K562 (cell line): ENCODE results near the gene VDAC1. TPM values are rescaled to one million over a fixed set of nuclear protein-coding genes. Genes with fewer than 3 reads are reported as not detected.

Source experiments
- ATAC-seq: fragments of 200-7000 bp; cut with Tn5 transposase; 3 replicates; pipeline ENCODE4 v1.9.1; 2020; ENCODE audit warnings: moderate library complexity
- BruUV-seq: library from RNA; stranded (reverse); fragments of 400-500 nt; replicated peaks from 2 replicates; lab custom pipeline; 2021; lab: Mats Ljungman, UMichigan
- CTCF ChIA-PET: fragments of 300-600 bp; formaldehyde crosslinking; extraction: SDS; loops from one replicate; lab custom pipeline; 2021; ENCODE audit warnings: low intra/inter-chr PET ratio; lab: Yijun Ruan, JAX
- POLR2A ChIA-PET: fragments of 300-600, 350-650 bp; sonication (Branson Sonifier 250); formaldehyde crosslinking; extraction: SDS; loops from one replicate; lab custom pipeline; 2021; ENCODE audit warnings: antibody characterized with exemption, inconsistent platforms; lab: Yijun Ruan, JAX
- DNase-seq, 4 experiments: peaks; one replicate each; pipeline versions ENCODE4 v3.0.0 to v3.0.0-alpha.2; 2011 to 2018; ENCODE audit warnings: low spot score in 3 of 4, mixed read lengths in 3 of 4; ENCODE audit errors: extremely low read depth in 1 of 4
- FAIRE-seq: peaks from 2 replicates; lab custom pipeline; 2011; peaks lifted over from hg19 to GRCh38; lab: Jason Lieb, UNC
- H2AFZ ChIP-seq: 2 replicates; pipeline ENCODE4 v1.6.0; 2011; ENCODE audit warnings: low read depth, low read length, control low read depth, inconsistent platforms
- H3K27ac ChIP-seq: fragments of 200-600 bp; 3 replicates; pipeline ENCODE4 v1.8.0; 2011; ENCODE audit warnings: low read depth, mild to moderate bottlenecking, control low read depth, inconsistent platforms, low read length, moderate library complexity, mixed read lengths; ENCODE audit errors: extremely low read depth
- H3K27me3 ChIP-seq, 2 experiments: fragments of 300-600 bp in 1 of 2; 2 replicates in 1 of 2; 3 replicates in 1 of 2; pipeline versions ENCODE4 v1.6.0 to v1.8.0; 2011; ENCODE audit warnings: inconsistent platforms in 2 of 2, low read length in 2 of 2, mild to moderate bottlenecking in 1 of 2, mixed read lengths in 1 of 2, moderate library complexity in 1 of 2; ENCODE audit not compliant: control insufficient read depth in 2 of 2, insufficient read depth in 2 of 2
- H3K36me3 ChIP-seq: fragments of 300-600 bp; 3 replicates; pipeline ENCODE4 v1.8.0; 2011; ENCODE audit warnings: mild to moderate bottlenecking, low read length, inconsistent platforms; ENCODE audit not compliant: control insufficient read depth, insufficient read depth
- H3K4me1 ChIP-seq, 2 experiments: fragments of 200-600 bp in 1 of 2; replicated peaks in 1 of 2; 2 replicates in 1 of 2; 3 replicates in 1 of 2; pipeline versions ENCODE4 v1.5.1 to v1.8.0; 2011; ENCODE audit warnings: inconsistent platforms in 2 of 2, low read length in 2 of 2, mild to moderate bottlenecking in 1 of 2, mixed read lengths in 1 of 2, moderate library complexity in 1 of 2; ENCODE audit not compliant: control insufficient read depth in 2 of 2, insufficient read depth in 2 of 2
- H3K4me2 ChIP-seq: 2 replicates; pipeline ENCODE4 v1.6.1; 2011; ENCODE audit warnings: low read length, control low read depth, inconsistent platforms, mixed read lengths; ENCODE audit not compliant: insufficient read depth
- H3K4me3 ChIP-seq: fragments of 200-600 bp; sonication (generic), shearing (Covaris generic); 2 replicates; pipeline ENCODE4 v1.5.1; 2016; ENCODE audit warnings: control low read depth, inconsistent platforms
- H3K79me2 ChIP-seq: fragments of 200-600 bp; 3 replicates; pipeline ENCODE4 v1.8.0; 2011; ENCODE audit warnings: low read length, inconsistent platforms; ENCODE audit not compliant: control insufficient read depth, insufficient read depth
- H3K9ac ChIP-seq, 2 experiments: 2 replicates each; pipeline versions ENCODE4 v1.6.0 to v1.6.1; 2011; ENCODE audit warnings: low read depth in 2 of 2, low read length in 2 of 2, control low read depth in 1 of 2, inconsistent platforms in 1 of 2, mild to moderate bottlenecking in 1 of 2, mixed read lengths in 1 of 2; ENCODE audit not compliant: insufficient read depth in 1 of 2
- H3K9me1 ChIP-seq: one replicate; pipeline ENCODE4 v1.6.0; 2011; ENCODE audit warnings: inconsistent platforms, mild to moderate bottlenecking, low read length, moderate library complexity; ENCODE audit not compliant: control insufficient read depth, insufficient read depth
- H3K9me3 ChIP-seq: replicated peaks from 2 replicates; pipeline ENCODE4 v1.5.1; 2011; ENCODE audit warnings: low read depth, low read length, inconsistent platforms; ENCODE audit not compliant: control insufficient read depth, insufficient read depth
- H4K20me1 ChIP-seq: replicated peaks from 2 replicates; pipeline ENCODE4 v1.6.1; 2011; ENCODE audit warnings: low read length, inconsistent platforms, mixed read lengths; ENCODE audit not compliant: control insufficient read depth, insufficient read depth
- EHMT2 ChIP-seq: fragments of 450-650 bp; IDR thresholded peaks from 2 replicates; pipeline ENCODE4 v1.6.1; 2018; ENCODE audit warnings: antibody characterized with exemption
- HDAC1 ChIP-seq, 2 experiments: fragments of 450-650 bp; IDR thresholded peaks; 2 replicates each; pipeline ENCODE4 v1.6.1; 2016 to 2017; ENCODE audit warnings: inconsistent platforms in 1 of 2, mild to moderate bottlenecking in 1 of 2, moderate library complexity in 1 of 2
- PHB ChIP-seq: fragments of 250-450 bp; sonication (Bioruptor Pico); IDR thresholded peaks from 2 replicates; pipeline ENCODE4 v1.5.0; 2021
- PYGO2 ChIP-seq: fragments of 450-650 bp; IDR thresholded peaks from 2 replicates; pipeline ENCODE4 v1.6.1; 2016; ENCODE audit warnings: mild to moderate bottlenecking, missing genetic modification characterization, moderate library complexity, missing compliant biosample characterization
- RAD51 ChIP-seq: fragments of 450-650 bp; IDR thresholded peaks from 2 replicates; pipeline ENCODE4 v1.7.1; 2016; ENCODE audit warnings: low read depth, mild to moderate bottlenecking, borderline replicate concordance
- ZNF121 ChIP-seq: sonication (generic); formaldehyde crosslinking; conservative IDR thresholded peaks from 2 replicates; pipeline ENCODE4 v1.8.0; 2022; ENCODE audit warnings: missing genetic modification reagents
- ZNF668 ChIP-seq: fragments of 250-450 bp; sonication (Bioruptor Pico); IDR thresholded peaks from 2 replicates; pipeline ENCODE4 v1.8.0; 2022; ENCODE audit warnings: mild to moderate bottlenecking, inconsistent platforms
- WGBS: fragments of 100-300 bp; shearing (Covaris generic); methylation state at CpG from one replicate; pipeline ENCODE4 v1.1.6; 2016; ENCODE audit warnings: low coverage, mixed read lengths; ENCODE audit not compliant: insufficient coverage; ENCODE audit errors: missing lambda C conversion rate; 5-methylcytosine and 5-hydroxymethylcytosine counted together
- in situ Hi-C: fragments of 300-500 bp; cut with MboI; formaldehyde crosslinking; loops from 4 replicates; pipeline ENCODE4 v1.15.0; 2018; ENCODE audit warnings: inconsistent platforms, mixed read lengths
- intact Hi-C: fragments of 100-400 bp; cut with micrococcal nuclease; formaldehyde crosslinking; loops from 2 replicates; pipeline ENCODE4 v1.14.2; 2022
- polyA plus RNA-seq, 8 experiments: library from polyadenylated mRNA; depleted of rRNA in 4 of 8; stranded (reverse) in 5 of 8; unstranded in 3 of 8; fragments of >200 nt; fragmentation: Nextera tagmentation in 2 of 8; fragmentation: Illumina TruSeq in 1 of 8; extraction: Ambion mirVana in 2 of 8; extraction: Trizol in 1 of 8; gene quantifications; 2 replicates each; pipeline versions ENCODE4 v1.2.1 to v1.2.3, GENCODE V29; 2011 to 2014; ENCODE audit warnings: inconsistent platforms in 1 of 8, missing spikeins in 1 of 8
- total RNA-seq, 7 experiments: library from RNA; depleted of rRNA in 6 of 7; stranded (reverse); fragments of >200 nt in 6 of 7; fragmentation: Illumina TruSeq in 2 of 7; extraction: Trizol in 2 of 7; gene quantifications; 2 replicates each; pipeline versions ENCODE4 v1.2.1 to v1.2.3, GENCODE V29; 2011 to 2021; ENCODE audit warnings: low replicate concordance in 1 of 7
- TF ChIP-seq, protein P1 (sequence below), 2 experiments: fragments of 150-350 bp in 1 of 2; IDR thresholded peaks; 2 replicates each; pipeline ENCODE4 v1.6.1; 2012 to 2016; ENCODE audit warnings: low read depth in 2 of 2, low read length in 2 of 2, mild to moderate bottlenecking in 1 of 2, moderate library complexity in 1 of 2
- TF ChIP-seq, protein P2 (sequence below), 2 experiments: fragments of 250-450 bp in 1 of 2; fragments of 450-650 bp in 1 of 2; sonication (Bioruptor Pico) in 1 of 2; IDR thresholded peaks; 2 replicates each; pipeline versions ENCODE4 v1.6.1 to v1.8.0; 2016 to 2021; ENCODE audit warnings: mild to moderate bottlenecking in 2 of 2, moderate library complexity in 2 of 2, missing compliant biosample characterization in 1 of 2, missing genetic modification characterization in 1 of 2
- TF ChIP-seq, protein P3 (sequence below): fragments of 450-650 bp; conservative IDR thresholded peaks from 2 replicates; pipeline ENCODE4 v1.6.1; 2016; ENCODE audit warnings: missing genetic modification characterization, low read depth, mild to moderate bottlenecking, control low read depth, missing compliant biosample characterization

Gene VDAC1
- total and polyA plus RNA-seq, 9 of the 15 experiments (the other 6 are each of a cell fraction or from before 2014, with no cell fraction given) = 168 to 366 (median 293) TPM

DNA sequence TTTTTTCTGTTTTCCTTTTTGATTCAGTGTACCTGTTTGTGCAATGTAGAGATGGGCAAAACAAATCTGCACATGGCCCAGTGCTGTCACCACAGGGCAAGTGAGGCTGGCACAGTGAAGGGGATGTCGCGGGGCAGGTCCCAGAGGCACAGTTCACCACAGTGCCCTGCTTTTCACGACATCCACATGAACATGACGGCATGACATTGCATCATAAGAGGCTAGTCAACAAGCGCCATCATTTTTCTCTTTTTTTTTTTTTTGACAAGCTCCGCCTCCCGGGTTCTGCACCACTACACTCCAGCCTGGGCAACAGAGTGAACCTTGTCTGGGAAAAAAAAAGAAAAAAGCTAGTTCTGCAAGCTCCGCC, 42.9 kb upstream of the VDAC1 start (continued):
- TF ChIP-seq, protein P1, sequence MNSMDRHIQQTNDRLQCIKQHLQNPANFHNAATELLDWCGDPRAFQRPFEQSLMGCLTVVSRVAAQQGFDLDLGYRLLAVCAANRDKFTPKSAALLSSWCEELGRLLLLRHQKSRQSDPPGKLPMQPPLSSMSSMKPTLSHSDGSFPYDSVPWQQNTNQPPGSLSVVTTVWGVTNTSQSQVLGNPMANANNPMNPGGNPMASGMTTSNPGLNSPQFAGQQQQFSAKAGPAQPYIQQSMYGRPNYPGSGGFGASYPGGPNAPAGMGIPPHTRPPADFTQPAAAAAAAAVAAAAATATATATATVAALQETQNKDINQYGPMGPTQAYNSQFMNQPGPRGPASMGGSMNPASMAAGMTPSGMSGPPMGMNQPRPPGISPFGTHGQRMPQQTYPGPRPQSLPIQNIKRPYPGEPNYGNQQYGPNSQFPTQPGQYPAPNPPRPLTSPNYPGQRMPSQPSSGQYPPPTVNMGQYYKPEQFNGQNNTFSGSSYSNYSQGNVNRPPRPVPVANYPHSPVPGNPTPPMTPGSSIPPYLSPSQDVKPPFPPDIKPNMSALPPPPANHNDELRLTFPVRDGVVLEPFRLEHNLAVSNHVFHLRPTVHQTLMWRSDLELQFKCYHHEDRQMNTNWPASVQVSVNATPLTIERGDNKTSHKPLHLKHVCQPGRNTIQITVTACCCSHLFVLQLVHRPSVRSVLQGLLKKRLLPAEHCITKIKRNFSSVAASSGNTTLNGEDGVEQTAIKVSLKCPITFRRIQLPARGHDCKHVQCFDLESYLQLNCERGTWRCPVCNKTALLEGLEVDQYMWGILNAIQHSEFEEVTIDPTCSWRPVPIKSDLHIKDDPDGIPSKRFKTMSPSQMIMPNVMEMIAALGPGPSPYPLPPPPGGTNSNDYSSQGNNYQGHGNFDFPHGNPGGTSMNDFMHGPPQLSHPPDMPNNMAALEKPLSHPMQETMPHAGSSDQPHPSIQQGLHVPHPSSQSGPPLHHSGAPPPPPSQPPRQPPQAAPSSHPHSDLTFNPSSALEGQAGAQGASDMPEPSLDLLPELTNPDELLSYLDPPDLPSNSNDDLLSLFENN (IDR thresholded peaks at IDR 0.05; ENCODE audit: low read depth in 2 of 2, low read length in 2 of 2) = no peak
- TF ChIP-seq ZNF668 (CRISPR knock-in tag) (no peak), ZNF121 (CRISPR knock-in tag) (no peak), RAD51 (no peak)

DNA sequence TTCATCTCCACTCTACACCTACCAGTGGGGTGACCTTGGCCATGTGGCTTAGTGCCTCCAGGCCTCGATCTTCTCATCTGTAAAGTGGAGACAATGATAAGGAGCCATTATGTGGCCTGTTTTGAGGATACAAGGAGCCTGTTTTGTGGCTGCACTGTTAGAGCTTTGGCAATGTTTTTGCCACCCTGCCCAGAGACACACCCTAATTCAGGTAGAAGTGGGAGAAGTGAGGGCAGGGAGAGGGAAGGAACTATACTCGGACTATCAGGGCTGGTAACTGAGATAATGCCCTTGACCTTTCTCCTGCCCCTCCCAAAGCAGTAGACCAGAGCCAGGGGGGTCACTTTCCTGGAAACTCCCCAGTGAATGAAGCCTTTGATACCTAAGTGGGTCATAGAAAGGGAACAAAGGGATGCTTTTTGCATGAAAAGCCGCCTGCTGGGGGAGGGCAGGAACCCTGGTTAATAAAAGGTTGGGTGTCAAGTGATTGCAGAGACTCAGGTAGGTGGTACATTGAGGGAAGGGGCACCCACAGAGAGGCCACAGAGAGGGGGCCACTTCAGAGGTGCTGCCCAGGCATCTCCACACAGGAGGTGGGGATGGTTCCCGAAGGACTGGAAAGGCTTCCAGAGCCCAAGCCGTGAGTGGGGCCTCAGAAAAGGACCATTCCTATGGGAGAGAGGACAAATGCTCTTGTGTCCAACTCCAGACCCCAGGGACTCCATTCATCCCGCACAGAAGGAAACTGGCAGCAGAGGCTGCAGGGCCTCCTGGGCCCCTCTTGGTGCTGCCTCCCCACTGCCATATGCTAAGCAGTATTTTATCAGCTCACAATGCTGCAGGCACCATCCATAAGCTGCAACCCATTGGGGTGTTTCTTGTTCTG, 42.3 kb upstream of the VDAC1 start:
- Histone ChIP-seq H3K27me3 (peaks cover 5 to 43% of the 10 kb centered on the region in 2 experiments; a peak in 4 of 5 replicates), H3K79me2 (no peaks in the 10 kb centered on the region), H3K9ac (no peak overlapping the region), H3K4me3 (no peak overlapping the region), H3K4me1 (no peaks in the 10 kb centered on the region), H3K27ac (no peak overlapping the region), H4K20me1 (peaks cover 4% of the 10 kb centered on the region; the same call in 1 of the 2 replicates), H3K36me3 (no peaks in the 10 kb centered on the region), H2AFZ (no peak overlapping the region), H3K4me2 (no peak overlapping the region), H3K9me1 (no peaks in the 10 kb centered on the region), H3K9me3 (no peaks in the 10 kb centered on the region)
- ChIA-PET CTCF (no interaction called here), POLR2A (interaction anchor here (0.6 to 0.7 kb wide), 2 partner anchors 19 to 68 kb away, joined by 3 read pairs; no protein-coding TSS in a partner anchor)
- intact Hi-C loops (no loop called here), in situ Hi-C loops (loop anchor here (25.0 kb wide), 1 partner anchor 540 kb away; no protein-coding TSS in a partner anchor)
- ATAC-seq (peak; percentile 12; the same call in 2 of the 3 replicates), FAIRE-seq (no peak), DNase-seq (no peak)
- no TSS peak for BruUV-seq
- WGBS = 7% methylated on average over 6 of the region's 6 CpGs
- TF ChIP-seq, protein P2, sequence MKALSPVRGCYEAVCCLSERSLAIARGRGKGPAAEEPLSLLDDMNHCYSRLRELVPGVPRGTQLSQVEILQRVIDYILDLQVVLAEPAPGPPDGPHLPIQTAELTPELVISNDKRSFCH (CRISPR knock-in tag; IDR thresholded peaks at IDR 0.05) = no peak
- TF ChIP-seq, protein P2 (tag; IDR thresholded peaks at IDR 0.05) = peak; percentile 69; the same call in 1 of the 2 replicates
- TF ChIP-seq, protein P3, sequence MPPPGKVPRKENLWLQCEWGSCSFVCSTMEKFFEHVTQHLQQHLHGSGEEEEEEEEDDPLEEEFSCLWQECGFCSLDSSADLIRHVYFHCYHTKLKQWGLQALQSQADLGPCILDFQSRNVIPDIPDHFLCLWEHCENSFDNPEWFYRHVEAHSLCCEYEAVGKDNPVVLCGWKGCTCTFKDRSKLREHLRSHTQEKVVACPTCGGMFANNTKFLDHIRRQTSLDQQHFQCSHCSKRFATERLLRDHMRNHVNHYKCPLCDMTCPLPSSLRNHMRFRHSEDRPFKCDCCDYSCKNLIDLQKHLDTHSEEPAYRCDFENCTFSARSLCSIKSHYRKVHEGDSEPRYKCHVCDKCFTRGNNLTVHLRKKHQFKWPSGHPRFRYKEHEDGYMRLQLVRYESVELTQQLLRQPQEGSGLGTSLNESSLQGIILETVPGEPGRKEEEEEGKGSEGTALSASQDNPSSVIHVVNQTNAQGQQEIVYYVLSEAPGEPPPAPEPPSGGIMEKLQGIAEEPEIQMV = no peak
- TF ChIP-seq HDAC1 (IDR thresholded peaks at IDR 0.05) = no peak
- no peak for TF ChIP-seq ZNF121 (CRISPR knock-in tag)
- TF ChIP-seq PYGO2 = no peak
- TF ChIP-seq PHB (CRISPR knock-in tag) = no peak
- no peak for TF ChIP-seq EHMT2
